Neural cell (in vitro differentiated cells): Measurements from ENCODE around the gene CYP46A1.

ENCODE experiments used
- MXI1 ChIP-seq: fragments of 450-650 bp; conservative IDR thresholded peaks from 2 replicates; pipeline ENCODE4 v1.6.1; 2014; ENCODE audit warnings: antibody characterized with exemption, mild to moderate bottlenecking; ENCODE audit not compliant: poor library complexity, severe bottlenecking
- POLR2AphosphoS5 ChIP-seq: IDR thresholded peaks from 2 replicates; pipeline ENCODE4 v1.6.1; 2012
- RAD21 ChIP-seq: fragments of 450-650 bp; conservative IDR thresholded peaks from 2 replicates; pipeline ENCODE4 v1.6.1; 2014; ENCODE audit warnings: antibody characterized with exemption, mild to moderate bottlenecking, moderate library complexity
- TF ChIP-seq, protein P1 (sequence below): fragments of 450-650 bp; IDR thresholded peaks from 2 replicates; pipeline ENCODE4 v1.5.1; 2014; ENCODE audit warnings: antibody characterized with exemption, mild to moderate bottlenecking, moderate library complexity; ENCODE audit not compliant: poor library complexity, severe bottlenecking

DNA sequence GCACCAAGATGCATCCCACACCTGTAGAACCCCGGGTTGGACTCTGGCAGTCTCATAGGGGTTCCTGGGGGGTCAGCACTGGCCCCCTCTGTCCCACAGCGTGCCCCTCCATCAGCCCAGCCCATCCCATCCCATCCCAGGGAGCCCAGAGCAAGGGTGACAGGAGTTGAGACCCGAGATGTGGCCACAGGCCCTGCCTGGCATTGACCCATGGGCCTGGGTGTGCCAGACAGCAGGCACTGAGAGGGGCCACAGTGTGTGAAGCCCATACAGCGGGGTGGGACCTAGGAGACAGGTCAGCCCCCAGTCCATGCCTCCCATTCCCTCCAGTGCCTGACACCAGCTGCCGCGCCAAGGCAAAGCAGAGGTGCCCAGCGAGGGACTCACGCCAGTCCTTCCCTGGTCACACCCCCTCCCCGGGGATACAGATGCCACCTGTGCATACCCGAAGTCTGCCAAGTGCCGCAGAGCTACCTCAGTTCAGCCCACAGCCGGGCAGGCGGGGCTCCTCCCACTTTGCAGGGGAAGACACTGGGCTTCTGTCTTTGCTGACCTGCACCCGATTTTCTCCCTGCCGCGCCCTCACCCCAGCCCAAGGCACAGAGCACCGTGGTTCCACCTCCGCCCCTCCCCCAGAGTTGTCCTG lies 50.4 kb downstream of the CYP46A1 start:
- TF ChIP-seq, protein P1, sequence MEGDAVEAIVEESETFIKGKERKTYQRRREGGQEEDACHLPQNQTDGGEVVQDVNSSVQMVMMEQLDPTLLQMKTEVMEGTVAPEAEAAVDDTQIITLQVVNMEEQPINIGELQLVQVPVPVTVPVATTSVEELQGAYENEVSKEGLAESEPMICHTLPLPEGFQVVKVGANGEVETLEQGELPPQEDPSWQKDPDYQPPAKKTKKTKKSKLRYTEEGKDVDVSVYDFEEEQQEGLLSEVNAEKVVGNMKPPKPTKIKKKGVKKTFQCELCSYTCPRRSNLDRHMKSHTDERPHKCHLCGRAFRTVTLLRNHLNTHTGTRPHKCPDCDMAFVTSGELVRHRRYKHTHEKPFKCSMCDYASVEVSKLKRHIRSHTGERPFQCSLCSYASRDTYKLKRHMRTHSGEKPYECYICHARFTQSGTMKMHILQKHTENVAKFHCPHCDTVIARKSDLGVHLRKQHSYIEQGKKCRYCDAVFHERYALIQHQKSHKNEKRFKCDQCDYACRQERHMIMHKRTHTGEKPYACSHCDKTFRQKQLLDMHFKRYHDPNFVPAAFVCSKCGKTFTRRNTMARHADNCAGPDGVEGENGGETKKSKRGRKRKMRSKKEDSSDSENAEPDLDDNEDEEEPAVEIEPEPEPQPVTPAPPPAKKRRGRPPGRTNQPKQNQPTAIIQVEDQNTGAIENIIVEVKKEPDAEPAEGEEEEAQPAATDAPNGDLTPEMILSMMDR = no peak
- TF ChIP-seq MXI1 (no peak), RAD21 (no peak), POLR2AphosphoS5 (no peak)
